Measurements from ENCODE around the gene DCHS2.

Gene DCHS2, protein sequence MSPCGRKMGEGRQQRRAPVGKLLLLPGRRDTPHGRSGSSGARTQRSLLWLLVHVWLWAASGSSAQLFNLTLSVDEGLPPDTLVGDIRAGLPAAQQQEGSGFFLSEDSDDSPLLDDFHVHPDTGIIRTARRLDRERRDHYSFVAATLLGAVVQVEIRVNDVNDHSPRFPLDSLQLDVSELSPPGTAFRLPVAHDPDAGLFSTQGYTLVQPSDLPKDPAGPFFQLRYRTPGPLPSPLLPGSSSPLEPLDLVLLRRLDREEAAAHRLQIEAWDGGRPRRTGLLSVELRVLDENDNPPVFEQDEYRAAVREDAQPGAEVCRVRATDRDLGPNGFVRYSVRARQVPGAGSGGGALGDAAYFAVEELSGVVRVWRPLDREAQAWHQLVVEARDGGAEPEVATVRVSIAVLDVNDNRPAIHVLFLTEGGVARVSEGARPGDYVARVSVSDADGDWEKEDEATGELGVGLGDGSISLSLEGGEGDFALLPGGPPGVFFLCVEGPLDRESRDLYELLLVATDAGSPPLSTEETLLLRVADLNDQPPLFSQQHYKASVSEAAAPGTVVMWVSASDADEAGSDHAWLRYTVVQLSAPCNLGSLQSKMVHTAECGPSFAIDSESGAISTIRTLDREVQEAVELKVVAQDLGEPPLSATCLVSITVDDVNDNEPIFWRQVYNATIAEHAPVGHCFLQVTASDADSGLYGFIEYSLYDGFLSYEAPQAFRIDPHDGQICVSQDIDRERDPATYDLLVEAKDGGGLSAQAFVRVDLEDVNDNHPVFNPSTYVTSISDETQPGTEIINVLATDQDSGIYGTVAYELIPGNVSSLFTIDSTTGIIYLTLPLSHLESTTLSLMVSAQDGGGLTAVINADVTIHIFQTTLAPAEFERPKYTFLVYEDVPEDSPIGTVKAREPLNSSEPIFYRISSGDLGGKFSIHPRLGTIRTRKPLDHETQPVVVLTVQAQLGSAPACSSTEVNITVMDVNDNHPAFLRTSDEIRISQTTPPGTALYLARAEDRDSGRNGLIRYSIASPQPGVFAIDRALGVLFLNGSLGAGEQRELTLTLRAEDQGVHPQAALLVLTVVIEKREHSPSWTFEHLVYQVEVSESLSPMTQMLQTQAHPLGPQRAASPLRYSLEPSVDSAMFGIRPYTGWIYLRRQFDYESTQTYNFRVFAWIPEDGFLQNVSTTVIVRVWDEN (N-terminal part only)

GRCh38 chr4:154491341-154492271 lies at the start of gene DCHS2:
Gene DCHS2, minus strand, starts transcription at chr4:154491799. Its CDS starts 444 bp downstream, at chr4:154491355.
- DNase-seq (ENCODE audit: low read depth): no peak

DNA sequence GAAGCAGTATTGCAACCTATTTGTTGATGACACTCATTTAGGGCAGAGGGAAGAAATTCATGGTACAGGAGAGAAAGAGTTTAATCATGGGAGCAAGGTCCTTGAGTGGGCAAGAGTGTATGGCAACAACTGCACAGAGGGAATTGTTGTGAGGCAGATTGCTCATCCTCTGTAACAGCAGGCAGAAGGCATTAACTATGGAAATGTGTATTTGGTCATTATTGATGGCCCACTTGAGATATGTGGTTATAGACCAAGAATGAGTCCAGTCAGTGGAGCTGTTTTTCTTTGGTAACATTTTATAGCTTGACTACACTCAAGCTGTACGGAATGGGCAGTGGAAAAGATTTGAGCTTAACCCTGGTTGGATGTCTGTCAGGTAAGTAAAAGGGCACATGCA lies 42.7 kb upstream of the DCHS2 start:
- no peak for DNase-seq (ENCODE audit: low read depth)

GRCh38 chr4:154529728-154530519 lies 38.3 kb upstream of the DCHS2 start:
- no peak for DNase-seq (ENCODE audit: low read depth)

DNA sequence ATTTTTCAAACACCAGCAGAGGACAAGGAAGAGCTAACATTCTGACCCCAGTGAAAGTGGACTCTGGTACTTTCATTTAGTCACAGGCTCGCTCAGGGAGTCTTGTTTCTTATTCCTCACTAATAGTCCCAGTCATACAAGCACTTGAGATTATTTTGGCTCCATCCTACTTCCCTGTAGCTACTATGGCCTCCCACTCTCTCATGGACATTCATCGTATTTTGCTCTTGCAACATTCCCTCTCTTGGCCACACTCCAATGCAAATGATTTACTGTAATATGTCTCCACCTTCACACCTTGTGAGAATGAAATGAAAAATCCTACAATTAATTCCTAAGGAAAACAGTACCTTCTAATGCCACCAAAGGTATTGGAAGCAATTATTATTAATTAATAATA lies 37.3 kb upstream of the DCHS2 start:
- DNase-seq (ENCODE audit: low read depth): no peak

- DNase-seq (ENCODE audit: low read depth): no peak
Observed at GRCh38 chr4:154527308-154527707, 35.7 kb upstream of the DCHS2 start.

DNA sequence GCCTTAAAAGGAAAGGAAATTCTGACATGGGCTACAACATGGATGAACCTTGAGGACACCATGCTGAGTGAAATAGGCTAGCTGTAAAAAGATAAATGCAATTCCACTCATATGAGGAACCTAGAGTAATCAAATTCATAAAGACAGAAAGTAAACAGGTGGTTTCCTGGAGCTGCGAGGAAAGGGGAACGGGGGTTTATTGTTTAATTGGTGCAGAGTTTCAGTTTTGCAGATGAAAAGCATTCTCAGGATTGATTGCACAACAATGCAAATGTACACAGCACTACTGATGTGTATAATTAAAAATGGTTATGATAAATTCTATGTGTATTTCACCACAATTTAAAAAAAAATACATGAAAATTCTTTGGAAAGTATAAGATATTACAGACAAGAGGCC lies 34.6 kb upstream of the DCHS2 start:
- no peak for DNase-seq (ENCODE audit: low read depth)

GRCh38 chr4:154521607-154522006 lies 30.0 kb upstream of the DCHS2 start:
- DNase-seq (ENCODE audit: low read depth): no peak

DNA sequence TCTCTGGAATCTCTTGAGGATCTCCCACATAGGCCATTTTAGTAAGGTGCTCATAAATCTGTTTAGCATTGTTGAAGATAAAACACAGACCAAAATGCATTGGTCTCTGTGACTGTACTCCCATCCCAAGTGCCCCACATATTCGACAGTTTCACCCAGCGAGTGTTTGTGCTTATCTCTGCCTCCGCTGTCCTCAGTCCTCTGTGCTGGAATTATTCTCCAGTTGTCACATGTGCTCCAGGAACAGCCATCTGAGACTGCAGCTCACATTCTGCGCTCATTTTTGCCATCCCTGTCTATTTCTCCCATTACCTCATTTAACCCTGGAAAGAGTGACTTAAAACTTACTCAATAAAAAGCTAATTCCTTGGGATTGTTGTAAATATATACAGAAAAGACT lies 27.6 kb upstream of the DCHS2 start:
- no peak for DNase-seq (ENCODE audit: low read depth)

GRCh38 chr4:154517591-154517990 lies 26.0 kb upstream of the DCHS2 start:
- no peak for DNase-seq (ENCODE audit: low read depth)

DNA sequence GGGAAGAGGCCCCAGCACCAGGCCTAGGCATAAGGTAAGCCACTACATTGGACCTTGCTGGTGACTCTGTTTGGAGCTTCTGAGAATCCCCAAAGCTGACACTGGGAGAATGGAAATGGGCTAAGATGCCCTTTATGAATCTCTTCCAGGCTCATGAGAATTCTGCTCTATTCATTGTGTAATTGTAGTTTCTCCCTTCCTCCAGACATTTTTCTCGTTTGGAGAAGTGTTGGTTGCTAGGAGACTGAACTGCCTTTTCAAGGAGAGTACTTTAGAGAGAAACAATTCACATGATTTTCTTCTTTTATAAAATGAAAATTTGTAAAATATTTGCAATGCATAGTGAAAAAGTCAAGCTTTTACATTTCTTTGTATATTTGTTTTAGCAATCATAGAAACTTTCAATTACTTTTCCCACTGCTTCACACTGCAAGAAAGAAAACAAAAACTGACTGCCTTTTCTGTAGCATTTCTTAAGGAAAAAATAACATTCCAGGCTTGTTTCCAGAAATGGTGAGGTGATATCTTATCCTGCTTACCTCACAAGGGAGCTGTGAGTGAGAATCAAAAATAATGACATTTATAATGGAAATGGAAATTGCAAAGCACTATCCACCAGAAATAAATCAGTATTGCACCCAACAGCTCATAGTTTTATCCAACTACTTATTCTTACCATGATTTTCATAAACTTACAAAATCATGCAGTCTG lies 24.9 kb upstream of the DCHS2 start:
- DNase-seq (ENCODE audit: low read depth): no peak

DNA sequence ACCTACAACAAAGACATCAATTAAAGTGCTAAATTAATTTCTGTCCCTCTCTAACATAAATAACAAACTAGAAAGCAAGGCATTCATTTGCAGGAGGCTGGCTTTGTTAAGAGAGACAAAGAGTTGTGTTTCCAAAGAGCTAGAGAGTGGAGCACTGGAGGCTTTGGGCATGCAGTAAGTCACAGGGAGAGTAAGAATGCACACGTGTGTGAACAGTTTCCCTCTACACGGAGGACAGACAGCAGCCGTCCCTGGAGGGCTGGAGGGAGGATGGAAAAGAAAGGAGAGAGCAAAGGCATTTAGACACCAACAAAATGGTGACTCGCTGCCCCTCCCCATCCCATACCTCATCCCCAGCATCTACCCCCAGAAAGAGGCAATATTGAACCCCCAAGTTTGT lies 20.4 kb upstream of the DCHS2 start:
- DNase-seq (ENCODE audit: low read depth): no peak

GRCh38 chr4:154511548-154511947 lies 19.9 kb upstream of the DCHS2 start:
- no peak for DNase-seq (ENCODE audit: low read depth)

DNA sequence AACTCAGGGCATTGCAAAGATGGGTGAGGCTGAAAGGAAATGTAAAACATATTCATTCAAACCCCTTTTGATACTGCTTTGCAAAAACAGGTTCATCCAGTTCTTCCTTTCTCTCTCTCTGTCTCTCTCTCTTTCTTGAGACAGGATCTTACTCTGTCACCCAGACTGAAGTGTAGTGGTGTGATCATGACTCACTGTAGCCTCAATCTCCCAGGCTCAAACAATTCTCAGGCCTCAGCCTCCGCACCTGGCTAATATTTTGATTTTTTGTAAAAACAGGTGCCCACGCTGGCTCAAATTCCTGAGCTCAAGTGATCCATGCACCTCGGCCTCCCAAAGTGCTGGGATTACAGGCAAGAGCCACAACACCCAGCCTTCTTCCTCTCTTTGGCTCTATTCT lies 15.6 kb upstream of the DCHS2 start:
- DNase-seq (ENCODE audit: low read depth): no peak

DNA sequence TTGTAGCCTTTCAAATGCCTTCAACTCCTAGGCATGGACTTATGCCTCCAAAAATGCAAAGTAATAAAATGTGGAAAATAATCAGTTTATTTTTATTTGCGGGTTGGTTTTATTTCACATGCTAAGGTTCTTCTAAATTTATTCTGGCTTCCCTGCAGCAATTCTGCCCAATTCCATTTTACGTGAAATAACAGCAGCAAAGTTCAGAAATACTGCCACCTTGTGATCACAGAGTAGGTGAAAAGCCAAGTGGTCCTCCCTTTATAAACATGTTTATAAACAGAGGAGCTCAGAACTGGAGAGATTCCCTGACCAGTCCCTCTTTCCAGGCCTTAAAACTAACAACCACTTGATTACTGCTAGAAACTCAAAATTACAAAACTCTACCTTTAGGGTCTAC lies 14.7 kb upstream of the DCHS2 start:
- DNase-seq (ENCODE audit: low read depth): peak; percentile 36

DNA sequence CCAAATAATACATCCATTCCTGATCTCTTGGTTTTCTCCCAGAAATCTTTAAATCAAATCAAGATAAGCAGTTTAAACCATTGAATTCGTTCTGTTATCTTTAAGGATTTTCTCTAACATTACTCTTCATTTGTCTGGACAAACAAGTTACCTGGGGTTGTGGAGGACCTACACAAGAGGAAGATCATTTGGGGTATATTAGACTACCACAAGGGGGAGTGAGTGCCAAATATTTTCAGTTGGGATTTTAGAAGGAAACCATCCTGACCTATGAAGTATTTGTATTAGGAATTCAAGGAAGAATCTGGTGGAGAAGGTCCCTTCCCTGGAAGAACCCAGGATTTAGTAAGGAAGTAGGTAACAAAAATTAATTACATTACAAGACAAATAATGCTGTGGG lies 12.0 kb upstream of the DCHS2 start:
- peak; percentile 33 for DNase-seq (ENCODE audit: low read depth)

DNA sequence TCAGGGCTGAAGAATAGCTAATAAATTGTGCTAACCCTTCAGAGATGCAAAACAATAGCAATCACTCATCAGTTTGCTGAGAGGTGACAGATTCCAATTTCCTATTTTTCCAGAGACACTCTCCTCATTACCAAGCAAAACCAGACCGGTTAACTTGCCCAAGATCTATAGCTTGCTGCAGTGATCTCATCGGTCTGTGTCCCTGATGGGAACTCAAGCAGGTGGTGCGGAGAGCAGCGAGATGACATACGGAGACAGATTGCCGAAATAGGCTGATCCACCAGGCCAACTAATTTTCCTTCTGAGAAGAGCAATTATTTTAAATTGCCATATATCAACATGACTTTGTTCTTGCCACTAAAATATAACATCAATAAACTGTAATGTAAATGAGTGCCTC lies 10.5 kb upstream of the DCHS2 start:
- no peak for DNase-seq (ENCODE audit: low read depth)

GRCh38 chr4:154497889-154498288 lies 6.3 kb upstream of the DCHS2 start:
- DNase-seq (ENCODE audit: low read depth): no peak

GRCh38 chr4:154495867-154496266 lies 4.3 kb upstream of the DCHS2 start:
- no peak for DNase-seq (ENCODE audit: low read depth)

DNA sequence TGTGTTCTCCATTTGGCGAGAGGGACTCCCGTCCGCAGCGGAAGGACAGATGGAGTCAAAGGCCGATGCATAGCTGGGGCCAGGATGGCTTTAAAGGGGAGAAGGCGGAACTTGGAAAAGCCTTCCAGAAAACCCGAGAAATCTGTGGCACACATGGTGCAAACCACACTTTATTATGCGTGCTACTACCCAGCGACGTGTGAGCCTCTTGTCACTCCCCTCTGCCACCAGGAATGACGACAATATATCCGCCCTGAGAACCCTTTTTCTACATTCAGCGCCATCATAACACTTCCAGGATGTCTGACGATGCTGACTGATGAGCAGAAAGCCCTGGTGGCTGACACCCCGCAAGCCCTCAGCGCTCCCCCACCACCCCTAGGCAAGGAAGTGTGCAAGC lies 689 bp upstream of the DCHS2 start:
- DNase-seq (ENCODE audit: low read depth): no peak
